ENCODE measurements around the gene FOXM1.
"Not testable (repeated sequence)": the region's sequence is repeated elsewhere in the genome, so short reads cannot be mapped to it uniquely, and the experiment has no call there.

Gene FOXM1

GRCh38 chr12:2877953-2878732 is 1.2 kb upstream of the FOXM1 start:
- no peak for DNase-seq

DNA sequence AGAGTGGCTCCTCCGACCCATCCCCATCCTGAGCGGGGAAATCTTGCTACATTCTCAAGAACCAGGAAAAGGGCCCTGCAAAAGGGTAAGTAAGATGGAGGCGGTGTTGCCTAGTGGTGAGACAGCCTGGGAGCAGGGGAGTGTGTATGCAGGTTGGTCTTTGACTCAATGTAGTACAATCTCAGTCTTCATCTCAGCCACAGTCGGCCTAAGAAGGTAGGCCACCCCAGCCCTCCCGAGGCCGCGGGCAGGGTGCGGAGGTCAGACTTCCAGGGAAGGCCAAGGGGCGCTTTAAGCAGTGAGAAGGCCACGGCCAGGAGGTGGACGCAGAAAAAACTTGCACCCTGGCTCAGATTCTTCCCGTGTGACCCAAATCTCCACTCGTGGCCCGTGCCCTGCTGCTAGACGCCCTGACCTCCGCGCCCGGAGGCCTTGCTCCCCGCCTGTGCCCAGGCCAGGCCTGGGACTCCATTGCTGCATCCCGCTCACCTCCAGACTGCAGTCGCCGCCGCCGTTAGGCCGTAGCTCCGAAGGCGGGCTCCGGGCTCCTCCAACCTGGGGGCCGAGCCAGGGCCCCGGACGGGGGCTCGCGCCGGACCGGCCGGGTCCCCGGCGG is 435 bp downstream of the FOXM1 start:
- no peak for DNase-seq

GRCh38 chr12:2868986-2869632 is 7.9 kb downstream of the FOXM1 start:
- DNase-seq: not testable (repeated sequence)

DNA sequence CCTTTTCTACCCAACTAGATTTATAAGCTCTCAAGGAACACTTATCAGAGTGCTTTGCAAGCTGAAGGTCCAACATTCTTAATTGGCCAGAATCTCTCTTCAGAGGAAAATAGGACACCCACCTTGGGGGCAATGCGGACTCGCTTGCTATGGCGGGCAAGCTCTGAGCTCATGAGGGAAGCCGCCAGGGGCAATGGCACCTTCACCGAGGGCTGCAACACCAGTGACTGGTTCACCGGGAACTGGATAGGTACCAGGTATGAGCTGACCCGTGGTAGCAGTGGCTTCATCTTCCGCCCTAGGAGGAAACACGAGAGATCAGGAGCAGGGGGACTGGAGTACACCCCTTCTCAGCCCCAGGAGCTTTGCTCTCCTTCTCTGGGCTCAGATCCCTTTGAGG is 12.8 kb downstream of the FOXM1 start:
- DNase-seq: no peak

DNA sequence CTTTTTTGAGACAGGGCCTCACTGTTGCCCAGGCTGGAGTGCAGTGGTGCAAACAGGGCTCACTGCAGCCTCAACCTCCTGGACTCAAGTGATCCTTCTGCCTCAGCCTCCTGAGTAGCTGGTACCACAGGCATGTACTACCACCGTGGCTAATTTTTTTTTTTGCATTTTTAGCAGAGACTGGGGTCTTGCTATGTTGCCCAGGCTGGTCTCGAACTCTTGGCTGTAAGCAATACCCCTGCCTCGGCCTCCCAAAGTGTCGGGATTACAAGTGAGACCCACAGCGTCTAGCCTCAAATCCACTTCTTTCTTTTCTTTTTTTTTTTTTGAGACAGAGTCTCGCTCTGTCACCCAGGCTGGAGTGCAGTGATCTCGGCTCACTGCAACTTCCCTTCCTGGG is 13.6 kb downstream of the FOXM1 start:
- not testable (repeated sequence) for DNase-seq

DNA sequence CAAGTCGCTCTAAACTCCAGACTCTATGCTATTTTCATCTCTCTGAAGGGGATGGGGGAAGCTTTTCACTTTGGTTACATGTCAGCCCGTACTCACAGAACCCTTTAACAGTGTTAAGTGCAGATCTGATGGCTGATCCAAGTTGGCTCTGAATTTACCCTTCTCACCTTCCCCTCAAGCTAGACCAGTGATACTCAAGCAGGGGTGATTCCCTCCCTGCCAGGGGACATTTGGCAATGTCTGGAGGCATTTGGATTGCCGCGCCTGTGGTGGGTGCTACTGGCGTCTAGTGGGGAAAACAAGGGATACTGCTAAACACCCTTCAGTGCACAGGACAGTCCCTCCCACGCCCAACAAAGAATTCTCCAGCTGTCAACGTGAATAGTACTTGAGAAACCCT is 14.1 kb downstream of the FOXM1 start:
- DNase-seq: no peak

DNA sequence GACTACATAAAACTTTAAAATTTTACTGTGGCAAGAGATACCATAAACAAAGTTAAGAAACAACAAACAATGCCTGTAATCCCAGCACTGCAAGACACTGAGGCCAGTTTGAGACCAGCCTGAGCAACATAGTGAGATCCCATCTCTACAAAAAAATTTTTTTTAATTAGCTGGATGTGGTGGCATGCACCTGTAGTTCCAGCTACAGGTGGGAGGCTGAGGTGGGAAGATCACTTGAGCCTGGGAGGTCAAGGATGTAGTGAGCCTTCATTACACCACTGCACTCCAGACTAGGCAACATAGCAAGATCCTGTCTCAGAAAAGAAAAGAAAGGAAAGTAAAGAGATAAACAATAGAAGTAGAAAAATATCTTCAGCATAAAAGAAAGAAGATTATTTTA is 16.8 kb downstream of the FOXM1 start:
- no peak for DNase-seq

DNA sequence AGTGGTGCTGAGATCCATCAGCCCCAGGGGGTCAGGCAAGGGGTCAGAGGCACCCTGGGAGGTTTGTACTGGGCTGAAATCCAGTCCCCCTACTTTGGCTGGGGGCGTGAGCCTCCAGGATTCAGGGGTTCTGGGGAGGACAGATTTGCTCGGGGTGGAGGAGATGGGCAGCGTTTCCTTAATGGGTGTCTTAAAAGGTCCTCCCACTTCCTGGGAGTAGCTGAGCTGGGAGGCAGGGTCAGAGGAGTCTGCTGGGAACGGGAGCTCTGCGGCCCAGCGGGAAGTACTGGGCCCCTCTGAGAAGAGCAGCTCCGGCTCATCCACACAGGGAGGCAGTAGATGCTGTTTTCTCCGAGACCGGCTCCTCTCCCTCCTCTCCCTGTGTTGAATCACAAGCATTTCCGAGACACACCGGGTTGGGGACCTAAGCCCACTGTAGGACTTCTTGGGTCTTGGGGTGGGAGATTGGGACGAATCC is 18.0 kb downstream of the FOXM1 start:
- no peak for DNase-seq

DNA sequence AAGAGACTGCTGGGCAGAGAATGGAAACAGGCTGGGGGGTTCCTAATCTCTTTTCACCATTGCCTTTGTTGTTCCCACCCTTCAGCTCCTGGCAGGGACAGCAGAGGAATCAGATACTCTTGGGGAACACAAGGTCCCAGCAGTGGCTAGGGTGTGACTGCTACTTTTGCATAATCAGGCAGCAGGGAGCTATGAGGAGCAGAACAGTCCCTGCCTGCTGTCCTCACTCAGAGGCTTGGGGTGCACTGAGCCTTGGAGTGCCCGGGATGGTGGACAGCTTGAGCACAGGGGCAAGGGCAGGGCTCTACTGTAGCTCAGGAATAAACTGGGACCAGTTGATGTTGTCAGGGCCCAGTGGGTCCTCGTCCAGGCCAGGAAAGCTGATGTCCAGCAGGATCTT is 18.6 kb downstream of the FOXM1 start:
- DNase-seq: no peak

DNA sequence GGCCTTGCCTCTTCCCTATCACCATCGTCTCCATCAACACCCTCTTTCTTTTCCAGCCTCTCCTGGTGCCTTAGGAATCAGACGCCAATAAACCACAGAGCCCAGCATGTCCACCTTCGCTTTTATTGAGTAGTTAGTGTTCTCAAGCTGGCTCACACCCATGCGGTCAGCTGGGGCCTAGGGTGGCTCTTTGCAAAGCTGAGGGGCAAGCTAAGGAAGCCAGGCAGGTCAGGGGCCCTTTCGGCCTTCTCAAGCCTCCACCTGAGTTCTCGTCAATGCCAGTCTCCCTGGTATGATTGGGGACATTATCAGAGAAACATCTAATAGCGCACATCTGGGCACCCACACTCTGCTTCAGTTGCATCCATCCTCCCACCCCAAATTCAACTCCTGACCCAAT is 19.4 kb downstream of the FOXM1 start:
- no peak for DNase-seq

DNA sequence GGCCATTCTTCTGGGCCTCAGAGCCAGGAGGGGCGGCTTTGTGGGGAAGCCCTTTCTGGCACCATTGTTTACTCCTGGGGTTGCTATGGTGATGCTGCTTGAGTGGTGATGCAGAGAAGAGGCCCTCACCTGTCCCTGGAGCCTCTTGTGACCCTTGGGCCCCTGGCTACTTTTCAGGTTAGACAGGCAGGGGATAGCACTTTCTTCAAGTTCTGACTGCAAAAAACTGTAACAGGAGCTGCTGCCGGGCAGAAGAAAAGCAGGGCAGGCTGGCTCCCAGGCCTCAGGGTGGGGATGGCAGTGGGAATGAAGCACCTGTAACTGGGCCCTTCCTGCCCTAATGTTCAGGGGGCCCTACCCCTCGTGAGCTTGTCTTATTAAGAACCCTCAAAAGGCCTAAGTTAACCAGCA is 19.9 kb downstream of the FOXM1 start, which contains the start of gene TEX52:
Gene TEX52 (minus strand): TSS at position 19 of the 411 bp plus-strand sequence. CDS start 13 bp downstream, at position 6.
- no peak for DNase-seq

- no peak for DNase-seq
These were observed 20.9 kb downstream of the FOXM1 start for GRCh38 chr12:2856051-2856450.

- DNase-seq: no peak
These were observed 21.4 kb downstream of the FOXM1 start for GRCh38 chr12:2855546-2855945.

DNA sequence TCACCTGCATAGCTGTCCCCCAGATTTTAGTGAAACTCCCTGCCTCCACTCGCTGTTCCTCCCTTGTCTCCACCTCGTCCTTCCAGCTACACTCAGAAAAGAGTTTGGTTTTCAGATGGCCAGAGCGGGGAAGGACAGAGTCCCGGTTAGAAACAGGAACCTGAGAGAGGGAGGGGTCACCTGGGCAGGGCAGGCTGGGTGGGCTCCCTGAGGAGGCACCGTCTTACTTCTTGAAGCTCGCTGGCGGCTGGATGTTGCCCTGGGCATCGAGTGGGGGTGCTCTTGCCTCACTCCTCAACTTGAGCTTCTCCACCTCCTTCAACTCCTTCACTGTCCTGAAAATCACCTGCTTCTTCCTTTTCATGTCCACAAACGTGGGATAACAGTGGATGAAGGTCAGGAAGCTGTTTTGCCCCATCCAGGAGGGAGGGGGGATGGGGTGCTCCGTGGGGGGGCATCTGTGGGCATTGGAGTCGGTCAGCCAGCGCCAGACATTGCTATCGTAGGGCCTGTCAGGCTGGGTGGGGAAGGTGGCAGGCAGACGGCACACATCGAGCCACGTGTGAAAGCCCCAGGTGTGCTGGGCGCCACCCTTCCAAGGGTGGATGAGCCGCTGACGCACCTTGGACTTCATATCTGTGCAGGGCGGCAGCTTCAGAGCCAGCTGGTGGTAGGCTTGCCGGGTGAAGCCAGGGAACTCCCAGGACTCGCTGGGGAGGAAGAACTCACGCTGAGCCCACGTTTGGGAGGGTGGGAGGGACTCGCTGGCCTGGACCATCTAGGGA is 22.1 kb downstream of the FOXM1 start:
- no peak for DNase-seq

GRCh38 chr12:2853626-2854025 is 23.3 kb downstream of the FOXM1 start:
- DNase-seq: no peak

GRCh38 chr12:2851931-2852330 is 25.0 kb downstream of the FOXM1 start:
- DNase-seq: no peak

GRCh38 chr12:2845280-2845679 is 31.7 kb downstream of the FOXM1 start:
- DNase-seq: no peak

- no peak for DNase-seq
These were observed 32.2 kb downstream of the FOXM1 start for GRCh38 chr12:2844786-2845185.

DNA sequence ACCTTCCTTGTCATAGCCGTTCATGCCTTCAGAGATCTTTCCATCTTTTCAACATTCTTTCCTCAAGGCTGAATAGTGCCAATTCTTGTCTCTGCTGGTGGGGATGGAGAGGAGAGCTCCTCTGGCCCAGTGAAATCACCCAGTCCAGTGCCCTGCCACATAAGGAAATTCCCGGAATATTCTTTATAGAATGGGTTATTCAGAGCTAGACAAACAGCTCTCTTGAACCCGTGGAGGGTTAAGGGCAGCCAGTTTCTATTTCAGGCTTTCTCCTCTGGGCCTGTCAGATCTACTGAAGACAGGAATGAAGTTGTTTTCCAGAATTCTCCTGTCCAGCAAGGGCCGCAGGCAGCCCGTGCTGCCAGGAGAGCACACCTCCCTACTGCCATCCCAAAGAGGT is 34.0 kb downstream of the FOXM1 start:
- DNase-seq: no peak

GRCh38 chr12:2841056-2841650 is 35.8 kb downstream of the FOXM1 start:
- no peak for DNase-seq

GRCh38 chr12:2836574-2836973 is 40.4 kb downstream of the FOXM1 start:
- no peak for DNase-seq

DNA sequence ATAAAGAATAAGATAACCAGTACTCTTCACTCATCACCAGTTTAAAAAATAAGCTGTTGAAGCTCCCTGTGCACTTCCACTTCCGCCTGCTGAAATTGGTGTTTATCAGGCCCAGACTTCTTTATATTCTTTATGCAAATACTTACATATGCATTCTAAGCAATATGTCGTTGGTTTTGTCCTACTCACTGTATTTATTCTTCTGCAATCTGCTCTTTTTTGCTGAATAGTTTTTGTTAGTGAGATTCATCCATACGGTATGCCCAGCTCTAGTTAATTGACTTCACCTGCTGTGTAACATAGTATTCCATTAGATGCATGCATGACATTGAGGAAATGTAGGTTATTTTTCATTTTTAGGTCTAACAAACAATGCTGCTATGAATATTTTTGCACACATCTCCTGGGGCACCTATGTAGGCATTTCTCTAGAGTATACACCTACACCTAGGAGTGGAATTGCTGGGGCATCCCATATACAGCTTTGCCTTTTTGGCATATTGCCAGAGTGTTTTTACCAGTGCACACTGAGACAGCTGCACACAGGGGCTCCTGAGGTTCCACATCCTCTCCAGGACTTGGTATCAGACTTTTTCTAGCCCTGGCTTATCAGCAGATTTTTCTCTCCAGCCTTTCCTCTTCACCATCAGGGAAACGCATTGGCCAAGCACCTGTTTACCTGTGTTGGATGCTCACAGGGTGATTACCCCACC is 41.1 kb downstream of the FOXM1 start:
- no peak for DNase-seq
